ENCODE data around the gene GLRA1. TPM values are rescaled to one million over a fixed set of nuclear protein-coding genes. Genes with fewer than 3 reads are reported as not detected.

GLRA1 gene
- total RNA-seq, 1 experiment from 2014 or later: not detected

DNA sequence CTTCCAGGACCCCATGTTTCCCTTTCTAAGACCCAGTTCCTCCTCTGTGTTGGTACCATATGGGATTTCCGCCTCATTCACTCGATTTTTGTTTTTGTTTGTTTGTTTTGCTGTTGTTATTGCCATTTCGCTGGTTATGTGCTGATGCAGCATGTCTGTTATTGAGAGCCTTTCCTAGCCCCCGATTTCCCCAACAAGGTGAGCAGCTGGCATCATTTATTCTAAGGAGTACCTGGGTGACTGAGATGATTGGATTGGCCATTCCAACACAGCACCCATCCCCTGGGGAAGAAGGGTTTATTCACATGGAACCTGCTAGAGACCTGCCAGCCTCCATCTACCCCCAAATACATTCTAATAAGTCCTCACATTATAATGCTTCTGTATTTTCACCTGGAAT, 2.7 kb downstream of the GLRA1 start:
- Histone ChIP-seq H3K4me3 (ENCODE audit: low read depth, low read length) (no peak overlapping the region), H3K4me1 (no peaks in the 10 kb centered on the region), H3K27me3 (replicated peaks; ENCODE audit: control insufficient read depth, insufficient read depth, low read length) (no peaks in the 10 kb centered on the region), H3K9me3 (0 out of 2 replicates have a peak, but pooled peaks cover 3% of the 10 kb centered on the region), H3K36me3 (ENCODE audit: control insufficient read depth, insufficient read depth, low read length) (no peaks in the 10 kb centered on the region)
- peaks cover 3% of the 10 kb centered on the region for H3K27me3 Mint-ChIP-seq (ENCODE audit: insufficient read depth, unreplicated experiment)
- H3K36me3 Mint-ChIP-seq (ENCODE audit: insufficient read depth, unreplicated experiment): no peaks in the 10 kb centered on the region
- TF ChIP-seq, protein P1, sequence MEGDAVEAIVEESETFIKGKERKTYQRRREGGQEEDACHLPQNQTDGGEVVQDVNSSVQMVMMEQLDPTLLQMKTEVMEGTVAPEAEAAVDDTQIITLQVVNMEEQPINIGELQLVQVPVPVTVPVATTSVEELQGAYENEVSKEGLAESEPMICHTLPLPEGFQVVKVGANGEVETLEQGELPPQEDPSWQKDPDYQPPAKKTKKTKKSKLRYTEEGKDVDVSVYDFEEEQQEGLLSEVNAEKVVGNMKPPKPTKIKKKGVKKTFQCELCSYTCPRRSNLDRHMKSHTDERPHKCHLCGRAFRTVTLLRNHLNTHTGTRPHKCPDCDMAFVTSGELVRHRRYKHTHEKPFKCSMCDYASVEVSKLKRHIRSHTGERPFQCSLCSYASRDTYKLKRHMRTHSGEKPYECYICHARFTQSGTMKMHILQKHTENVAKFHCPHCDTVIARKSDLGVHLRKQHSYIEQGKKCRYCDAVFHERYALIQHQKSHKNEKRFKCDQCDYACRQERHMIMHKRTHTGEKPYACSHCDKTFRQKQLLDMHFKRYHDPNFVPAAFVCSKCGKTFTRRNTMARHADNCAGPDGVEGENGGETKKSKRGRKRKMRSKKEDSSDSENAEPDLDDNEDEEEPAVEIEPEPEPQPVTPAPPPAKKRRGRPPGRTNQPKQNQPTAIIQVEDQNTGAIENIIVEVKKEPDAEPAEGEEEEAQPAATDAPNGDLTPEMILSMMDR (IDR thresholded peaks at IDR 0.05; ENCODE audit: insufficient read depth in 1 of 2, low read depth in 1 of 2, low read length in 1 of 2, severe bottlenecking in 1 of 2, unreplicated experiment in 1 of 2): no peak
- H3K4me1 Mint-ChIP-seq (ENCODE audit: low read depth, unreplicated experiment): no peaks in the 10 kb centered on the region
- ChIA-PET CTCF (no interaction called here), POLR2A (no interaction called here)
- no peak for DNase-seq
- intact Hi-C loops (cut with micrococcal nuclease; ENCODE audit: unreplicated experiment): no loop called here
- BruUV-seq (replicated peaks): no TSS peak
- no peaks in the 10 kb centered on the region for H3K9me3 Mint-ChIP-seq (ENCODE audit: unreplicated experiment)
- H3K4me3 Mint-ChIP-seq (ENCODE audit: unreplicated experiment): no peak overlapping the region
- no peak overlapping the region for H3K27ac Mint-ChIP-seq (ENCODE audit: unreplicated experiment)

GRCh38 chr5:151917904-151918303, 6.7 kb downstream of the GLRA1 start:
- Histone ChIP-seq H3K27me3 (replicated peaks; ENCODE audit: control insufficient read depth, insufficient read depth, low read length) (no peaks in the 10 kb centered on the region), H3K4me1 (no peaks in the 10 kb centered on the region), H3K9me3 (no peaks in the 10 kb centered on the region), H3K4me3 (ENCODE audit: low read depth, low read length) (no peak overlapping the region), H3K36me3 (ENCODE audit: control insufficient read depth, insufficient read depth, low read length) (no peaks in the 10 kb centered on the region)
- Mint-ChIP-seq H3K9me3 (ENCODE audit: unreplicated experiment) (no peaks in the 10 kb centered on the region), H3K36me3 (ENCODE audit: insufficient read depth, unreplicated experiment) (no peaks in the 10 kb centered on the region), H3K4me1 (ENCODE audit: low read depth, unreplicated experiment) (no peaks in the 10 kb centered on the region), H3K27ac (ENCODE audit: unreplicated experiment) (no peak overlapping the region), H3K27me3 (ENCODE audit: insufficient read depth, unreplicated experiment) (peaks cover 3% of the 10 kb centered on the region), H3K4me3 (ENCODE audit: unreplicated experiment) (no peak overlapping the region)
- ChIA-PET POLR2A (no interaction called here), CTCF (no interaction called here)
- TF ChIP-seq, protein P1 (IDR thresholded peaks at IDR 0.05; ENCODE audit: insufficient read depth in 1 of 2, low read depth in 1 of 2, low read length in 1 of 2, severe bottlenecking in 1 of 2, unreplicated experiment in 1 of 2): no peak
- BruUV-seq (replicated peaks): no TSS peak
- no peak for DNase-seq
- intact Hi-C loops (cut with micrococcal nuclease; ENCODE audit: unreplicated experiment): no loop called here

- peaks cover 10% of the 10 kb centered on the region for H3K27me3 Mint-ChIP-seq (ENCODE audit: insufficient read depth, unreplicated experiment)
- no peaks in the 10 kb centered on the region for H3K4me1 ChIP-seq
- H3K27me3 ChIP-seq (replicated peaks; ENCODE audit: control insufficient read depth, insufficient read depth, low read length): no peaks in the 10 kb centered on the region
- intact Hi-C loops (cut with micrococcal nuclease; ENCODE audit: unreplicated experiment): no loop called here
- DNase-seq: no peak
- H3K4me3 ChIP-seq (ENCODE audit: low read depth, low read length): no peak overlapping the region
- no peaks in the 10 kb centered on the region for H3K4me1 Mint-ChIP-seq (ENCODE audit: low read depth, unreplicated experiment)
- TF ChIP-seq, protein P1 (IDR thresholded peaks at IDR 0.05; ENCODE audit: insufficient read depth in 1 of 2, low read depth in 1 of 2, low read length in 1 of 2, severe bottlenecking in 1 of 2, unreplicated experiment in 1 of 2): no peak
- no peak overlapping the region for H3K27ac Mint-ChIP-seq (ENCODE audit: unreplicated experiment)
- no TSS peak for BruUV-seq (replicated peaks)
- no peaks in the 10 kb centered on the region for H3K9me3 Mint-ChIP-seq (ENCODE audit: unreplicated experiment)
- no peaks in the 10 kb centered on the region for H3K36me3 Mint-ChIP-seq (ENCODE audit: insufficient read depth, unreplicated experiment)
- POLR2A ChIA-PET: no interaction called here
- CTCF ChIA-PET: no interaction called here
- no peaks in the 10 kb centered on the region for H3K36me3 ChIP-seq (ENCODE audit: control insufficient read depth, insufficient read depth, low read length)
- H3K9me3 ChIP-seq: no peaks in the 10 kb centered on the region
- H3K4me3 Mint-ChIP-seq (ENCODE audit: unreplicated experiment): no peak overlapping the region
Observed at GRCh38 chr5:151913425-151913824, 11.2 kb downstream of the GLRA1 start.
